Measurements from ENCODE around the gene TCEAL5. TPM values are rescaled to one million over a fixed set of nuclear protein-coding genes. Genes with fewer than 3 reads are reported as not detected.

TCEAL5 gene
- total RNA-seq, 1 experiment from 2014 or later, result not detected

- Mint-ChIP-seq H3K27ac (ENCODE audit: low read depth, unreplicated experiment) (no peak overlapping the region), H3K27me3 (ENCODE audit: insufficient read depth, unreplicated experiment) (peaks cover 82% of the 10 kb centered on the region)
These were observed 3.1 kb upstream of the TCEAL5 start for GRCh38 chrX:103279624-103280023.

GRCh38 chrX:103275947-103276567 lies 493 bp downstream of the TCEAL5 start:
- Mint-ChIP-seq H3K4me3 (ENCODE audit: unreplicated experiment) (no peak overlapping the region), H3K27ac (ENCODE audit: low read depth, unreplicated experiment) (no peak overlapping the region), H3K9me3 (ENCODE audit: unreplicated experiment) (no peaks in the 10 kb centered on the region), H3K4me1 (ENCODE audit: insufficient read depth, unreplicated experiment) (no peaks in the 10 kb centered on the region), H3K27me3 (ENCODE audit: insufficient read depth, unreplicated experiment) (peaks cover 100% of the 10 kb centered on the region), H3K36me3 (ENCODE audit: insufficient read depth, unreplicated experiment) (no peaks in the 10 kb centered on the region)
- no TSS peak for BruUV-seq (replicated peaks)
- TF ChIP-seq CTCF (IDR thresholded peaks at IDR 0.05; ENCODE audit: unreplicated experiment), result no peak
- ChIA-PET POLR2A (no interaction called here), CTCF (no interaction called here)
- DNase-seq (ENCODE audit: unreplicated experiment), result no peak
- intact Hi-C loops (cut with micrococcal nuclease), result no loop called here

More at GRCh38 chrX:103279624-103280023, 3.1 kb upstream of the TCEAL5 start:
- DNase-seq (ENCODE audit: unreplicated experiment), result no peak
- no peaks in the 10 kb centered on the region for H3K36me3 Mint-ChIP-seq (ENCODE audit: insufficient read depth, unreplicated experiment)
- BruUV-seq (replicated peaks), result no TSS peak
- POLR2A ChIA-PET, result no interaction called here
- CTCF ChIA-PET, result interaction anchor here (0.6 kb wide), 1 partner anchor 63 kb away, joined by 4 read pairs; no protein-coding TSS in a partner anchor
- intact Hi-C loops (cut with micrococcal nuclease), result no loop called here
- no peak for TF ChIP-seq CTCF (IDR thresholded peaks at IDR 0.05; ENCODE audit: unreplicated experiment)
- H3K9me3 Mint-ChIP-seq (ENCODE audit: unreplicated experiment), result no peaks in the 10 kb centered on the region
- H3K4me1 Mint-ChIP-seq (ENCODE audit: insufficient read depth, unreplicated experiment), result no peaks in the 10 kb centered on the region
- H3K4me3 Mint-ChIP-seq (ENCODE audit: unreplicated experiment), result no peak overlapping the region

GRCh38 chrX:103274284-103274683 lies 2.3 kb downstream of the TCEAL5 start:
- Mint-ChIP-seq H3K27ac (ENCODE audit: low read depth, unreplicated experiment) (no peak overlapping the region), H3K9me3 (ENCODE audit: unreplicated experiment) (no peaks in the 10 kb centered on the region), H3K4me1 (ENCODE audit: insufficient read depth, unreplicated experiment) (no peaks in the 10 kb centered on the region), H3K27me3 (ENCODE audit: insufficient read depth, unreplicated experiment) (peaks cover 100% of the 10 kb centered on the region), H3K36me3 (ENCODE audit: insufficient read depth, unreplicated experiment) (no peaks in the 10 kb centered on the region), H3K4me3 (ENCODE audit: unreplicated experiment) (no peak overlapping the region)
- no TSS peak for BruUV-seq (replicated peaks)
- intact Hi-C loops (cut with micrococcal nuclease), result no loop called here
- ChIA-PET CTCF (no interaction called here), POLR2A (no interaction called here)
- no peak for DNase-seq (ENCODE audit: unreplicated experiment)
- no peak for TF ChIP-seq CTCF (IDR thresholded peaks at IDR 0.05; ENCODE audit: unreplicated experiment)

GRCh38 chrX:103258275-103258674 lies 18.3 kb downstream of the TCEAL5 start:
- Mint-ChIP-seq H3K27me3 (ENCODE audit: insufficient read depth, unreplicated experiment) (peaks cover 99% of the 10 kb centered on the region), H3K27ac (ENCODE audit: low read depth, unreplicated experiment) (no peak overlapping the region), H3K36me3 (ENCODE audit: insufficient read depth, unreplicated experiment) (peaks cover 6% of the 10 kb centered on the region), H3K4me3 (ENCODE audit: unreplicated experiment) (no peak overlapping the region), H3K4me1 (ENCODE audit: insufficient read depth, unreplicated experiment) (peaks cover 7% of the 10 kb centered on the region), H3K9me3 (ENCODE audit: unreplicated experiment) (no peaks in the 10 kb centered on the region)
- no peak for TF ChIP-seq CTCF (IDR thresholded peaks at IDR 0.05; ENCODE audit: unreplicated experiment)
- BruUV-seq (replicated peaks), result no TSS peak
- ChIA-PET POLR2A (no interaction called here), CTCF (interaction anchor here (0.6 to 1.1 kb wide), 3 partner anchors 9 to 297 kb away, joined by 3 to 4 read pairs (median 4); no protein-coding TSS in a partner anchor)
- no peak for DNase-seq (ENCODE audit: unreplicated experiment)
- intact Hi-C loops (cut with micrococcal nuclease), result loop anchor here (5.0 kb wide), 1 partner anchor 204 kb away; no protein-coding TSS in a partner anchor

Data from MCF 10A (cell line).